Astrocyte (in vitro differentiated cells and primary cell): ENCODE measurements around the gene FRY. TPM values are rescaled to one million over a fixed set of nuclear protein-coding genes. Genes with fewer than 3 reads are reported as not detected.

Experiments
- DNase-seq: peaks from one replicate; pipeline ENCODE4 v3.0.0-alpha.2; 2010; ENCODE audit warnings: low read depth
- FAIRE-seq: peaks from 2 replicates; lab custom pipeline; 2011; peaks lifted over from hg19 to GRCh38; lab: Jason Lieb, UNC
- H2AFZ ChIP-seq: 2 replicates; pipeline ENCODE4 v1.6.0; 2012; ENCODE audit warnings: low read depth, low read length, inconsistent platforms
- H3K27ac ChIP-seq: 2 replicates; pipeline ENCODE4 v1.5.1; 2011; ENCODE audit warnings: low read depth, low read length, inconsistent platforms
- H3K27me3 ChIP-seq: 2 replicates; pipeline ENCODE4 v1.6.0; 2011; ENCODE audit warnings: low read length, inconsistent platforms; ENCODE audit not compliant: insufficient read depth
- H3K36me3 ChIP-seq: 2 replicates; pipeline ENCODE4 v1.5.1; 2011; ENCODE audit warnings: low read length, inconsistent platforms; ENCODE audit not compliant: insufficient read depth
- H3K4me1 ChIP-seq: 2 replicates; pipeline ENCODE4 v1.5.1; 2011; ENCODE audit warnings: low read length, inconsistent platforms; ENCODE audit not compliant: insufficient read depth
- H3K4me2 ChIP-seq: 2 replicates; pipeline ENCODE4 v1.6.0; 2012; ENCODE audit warnings: low read length, inconsistent platforms
- H3K4me3 ChIP-seq: 2 replicates; pipeline ENCODE4 v1.5.1; 2011; ENCODE audit warnings: low read depth, mild to moderate bottlenecking, low read length, inconsistent platforms; ENCODE audit not compliant: insufficient read depth
- H3K79me2 ChIP-seq: 2 replicates; pipeline ENCODE4 v1.6.0; 2012; ENCODE audit warnings: mild to moderate bottlenecking, low read length, inconsistent platforms; ENCODE audit not compliant: insufficient read depth
- H3K9ac ChIP-seq: 2 replicates; pipeline ENCODE4 v1.6.0; 2012; ENCODE audit warnings: mild to moderate bottlenecking, low read length, inconsistent platforms
- H3K9me3 ChIP-seq: 2 replicates; pipeline ENCODE4 v1.5.1; 2012; ENCODE audit warnings: low read depth, mild to moderate bottlenecking, low read length, inconsistent platforms; ENCODE audit not compliant: insufficient read depth
- H4K20me1 ChIP-seq: 2 replicates; pipeline ENCODE4 v1.6.0; 2012; ENCODE audit warnings: low read length, inconsistent platforms; ENCODE audit not compliant: insufficient read depth
- H3K27ac Mint-ChIP-seq: one replicate; pipeline ENCODE4 v1.8.0; 2021; ENCODE audit warnings: mild to moderate bottlenecking, mixed read lengths; ENCODE audit not compliant: unreplicated experiment
- H3K27me3 Mint-ChIP-seq: one replicate; pipeline ENCODE4 v1.8.0; 2021; ENCODE audit warnings: low read depth, mixed read lengths; ENCODE audit not compliant: unreplicated experiment
- H3K36me3 Mint-ChIP-seq: one replicate; pipeline ENCODE4 v1.8.0; 2021; ENCODE audit warnings: low read depth, mixed read lengths; ENCODE audit not compliant: unreplicated experiment
- H3K4me1 Mint-ChIP-seq: one replicate; pipeline ENCODE4 v1.8.0; 2021; ENCODE audit warnings: low read depth, mixed read lengths; ENCODE audit not compliant: unreplicated experiment
- H3K4me3 Mint-ChIP-seq: one replicate; pipeline ENCODE4 v1.8.0; 2021; ENCODE audit warnings: mild to moderate bottlenecking, moderate library complexity, mixed read lengths; ENCODE audit not compliant: unreplicated experiment
- H3K9me3 Mint-ChIP-seq: one replicate; pipeline ENCODE4 v1.8.0; 2021; ENCODE audit warnings: mild to moderate bottlenecking, mixed read lengths; ENCODE audit not compliant: unreplicated experiment
- EZH2 ChIP-seq: IDR thresholded peaks from 2 replicates; pipeline ENCODE4 v1.6.1; 2012; ENCODE audit warnings: mild to moderate bottlenecking, low read length, inconsistent platforms; ENCODE audit not compliant: insufficient read depth
- total RNA-seq: library from RNA; stranded (reverse); gene quantifications from 2 replicates; pipeline ENCODE4 v1.2.1, GENCODE V29; 2021
- TF ChIP-seq, protein P1 (sequence below): IDR thresholded peaks from 2 replicates; pipeline ENCODE4 v1.5.1; 2011; ENCODE audit warnings: low read depth, mild to moderate bottlenecking, inconsistent platforms, low read length, moderate library complexity; ENCODE audit not compliant: insufficient read depth

Gene FRY
- total RNA-seq, 1 donor from 2014 or later = 4.6 TPM

DNA sequence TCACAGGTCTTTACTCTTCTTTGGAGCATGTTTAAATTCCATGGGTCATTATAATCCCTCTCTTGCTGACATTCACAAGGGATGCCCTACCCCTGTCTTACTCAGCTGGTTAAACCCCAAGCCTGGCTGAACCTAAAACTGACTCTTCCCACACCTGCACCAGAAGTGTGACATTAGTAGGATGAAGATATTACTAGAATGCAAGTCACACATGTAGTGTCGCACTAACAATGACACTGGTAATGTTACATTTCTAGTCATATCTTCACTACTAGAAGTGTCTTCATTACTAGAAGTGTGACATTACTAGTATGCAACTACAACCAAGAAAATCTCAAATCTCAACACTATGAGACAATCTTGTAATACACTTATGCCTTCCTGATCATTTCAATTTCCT lies 269.3 kb downstream of the FRY start:
- no peak overlapping the region for H3K4me3 ChIP-seq
- H3K27me3 Mint-ChIP-seq = peaks cover 7% of the 10 kb centered on the region

DNA sequence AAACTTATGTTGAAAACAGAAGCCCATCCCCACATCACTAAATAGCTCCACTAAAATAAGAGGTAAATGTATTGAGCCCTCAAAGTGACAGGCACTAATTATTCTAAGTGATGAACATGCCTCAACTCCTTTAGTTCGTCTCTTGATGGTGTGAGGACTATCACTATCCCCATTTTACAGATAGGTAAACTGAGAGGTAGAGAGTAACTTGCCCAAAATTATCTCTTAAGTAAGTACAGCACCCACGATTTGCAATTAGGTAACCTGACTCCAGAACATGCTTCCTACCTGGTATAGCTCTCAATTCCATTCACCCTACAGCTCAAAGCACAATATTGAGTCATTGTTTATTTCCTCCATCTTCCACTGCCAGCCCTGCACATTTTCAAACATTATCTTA lies 270.9 kb downstream of the FRY start:
- TF ChIP-seq, protein P1, sequence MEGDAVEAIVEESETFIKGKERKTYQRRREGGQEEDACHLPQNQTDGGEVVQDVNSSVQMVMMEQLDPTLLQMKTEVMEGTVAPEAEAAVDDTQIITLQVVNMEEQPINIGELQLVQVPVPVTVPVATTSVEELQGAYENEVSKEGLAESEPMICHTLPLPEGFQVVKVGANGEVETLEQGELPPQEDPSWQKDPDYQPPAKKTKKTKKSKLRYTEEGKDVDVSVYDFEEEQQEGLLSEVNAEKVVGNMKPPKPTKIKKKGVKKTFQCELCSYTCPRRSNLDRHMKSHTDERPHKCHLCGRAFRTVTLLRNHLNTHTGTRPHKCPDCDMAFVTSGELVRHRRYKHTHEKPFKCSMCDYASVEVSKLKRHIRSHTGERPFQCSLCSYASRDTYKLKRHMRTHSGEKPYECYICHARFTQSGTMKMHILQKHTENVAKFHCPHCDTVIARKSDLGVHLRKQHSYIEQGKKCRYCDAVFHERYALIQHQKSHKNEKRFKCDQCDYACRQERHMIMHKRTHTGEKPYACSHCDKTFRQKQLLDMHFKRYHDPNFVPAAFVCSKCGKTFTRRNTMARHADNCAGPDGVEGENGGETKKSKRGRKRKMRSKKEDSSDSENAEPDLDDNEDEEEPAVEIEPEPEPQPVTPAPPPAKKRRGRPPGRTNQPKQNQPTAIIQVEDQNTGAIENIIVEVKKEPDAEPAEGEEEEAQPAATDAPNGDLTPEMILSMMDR = no peak
- TF ChIP-seq EZH2 = no peak
- Histone ChIP-seq H3K4me2 (no peak overlapping the region), H3K9ac (no peak overlapping the region), H3K27ac (no peak overlapping the region), H2AFZ (no peak overlapping the region), H3K4me1 (no peaks in the 10 kb centered on the region), H3K9me3 (no peaks in the 10 kb centered on the region), H3K27me3 (peaks cover 3% of the 10 kb centered on the region), H4K20me1 (no peaks in the 10 kb centered on the region), H3K79me2 (no peaks in the 10 kb centered on the region), H3K36me3 (no peaks in the 10 kb centered on the region), H3K4me3 (no peak overlapping the region)
- no peak overlapping the region for H3K4me3 Mint-ChIP-seq
- H3K36me3 Mint-ChIP-seq = no peaks in the 10 kb centered on the region
- FAIRE-seq = no peak
- H3K27ac Mint-ChIP-seq = no peak overlapping the region
- DNase-seq = no peak
- H3K4me1 Mint-ChIP-seq = no peaks in the 10 kb centered on the region
- no peaks in the 10 kb centered on the region for H3K9me3 Mint-ChIP-seq
- H3K27me3 Mint-ChIP-seq = peaks cover 7% of the 10 kb centered on the region

More for the DNA sequence above, 269.3 kb downstream of the FRY start:
- Histone ChIP-seq H3K27ac (no peak overlapping the region), H3K9ac (no peak overlapping the region), H3K79me2 (no peaks in the 10 kb centered on the region), H2AFZ (no peak overlapping the region), H3K4me1 (no peaks in the 10 kb centered on the region), H3K4me2 (no peak overlapping the region), H3K36me3 (no peaks in the 10 kb centered on the region), H3K9me3 (no peaks in the 10 kb centered on the region), H3K27me3 (peaks cover 3% of the 10 kb centered on the region), H4K20me1 (no peaks in the 10 kb centered on the region)
- no peaks in the 10 kb centered on the region for H3K4me1 Mint-ChIP-seq
- no peak for FAIRE-seq
- H3K4me3 Mint-ChIP-seq = no peak overlapping the region
- H3K9me3 Mint-ChIP-seq = no peaks in the 10 kb centered on the region
- no peak for DNase-seq
- no peaks in the 10 kb centered on the region for H3K36me3 Mint-ChIP-seq
- TF ChIP-seq EZH2 = no peak
- TF ChIP-seq, protein P1 = no peak
- H3K27ac Mint-ChIP-seq = no peak overlapping the region

DNA sequence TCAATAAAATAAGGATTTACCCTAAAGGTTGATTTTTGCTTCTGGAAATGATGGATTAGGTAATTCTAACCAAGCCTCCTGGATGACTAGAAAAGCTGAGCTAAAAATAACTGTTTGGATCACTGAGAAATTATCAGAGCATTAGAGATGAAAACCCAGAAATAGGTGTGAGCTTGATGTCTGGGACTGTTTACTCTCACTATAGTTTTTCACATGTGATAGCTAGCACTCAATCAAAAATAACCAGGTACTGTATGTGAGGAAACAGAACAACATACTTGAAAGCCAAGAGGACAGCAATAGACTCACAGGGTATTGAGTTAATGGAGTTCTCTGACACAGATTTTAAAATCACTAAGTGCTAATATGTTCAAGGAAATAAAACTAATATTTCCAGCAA lies 274.1 kb downstream of the FRY start:
- Mint-ChIP-seq H3K27ac (no peak overlapping the region), H3K4me3 (no peak overlapping the region), H3K4me1 (no peaks in the 10 kb centered on the region), H3K9me3 (no peaks in the 10 kb centered on the region), H3K27me3 (no peaks in the 10 kb centered on the region), H3K36me3 (no peaks in the 10 kb centered on the region)
- Histone ChIP-seq H3K4me2 (no peak overlapping the region), H3K4me1 (no peaks in the 10 kb centered on the region), H3K9ac (no peak overlapping the region), H3K9me3 (no peaks in the 10 kb centered on the region), H3K36me3 (no peaks in the 10 kb centered on the region), H2AFZ (no peak overlapping the region), H4K20me1 (no peaks in the 10 kb centered on the region), H3K4me3 (no peak overlapping the region), H3K27ac (no peak overlapping the region), H3K27me3 (no peaks in the 10 kb centered on the region), H3K79me2 (no peaks in the 10 kb centered on the region)
- TF ChIP-seq EZH2 = no peak
- TF ChIP-seq, protein P1 = no peak
- DNase-seq (no peak), FAIRE-seq (no peak)
